OCI-LY7 (cell line): ENCODE results near the gene CXCL8. TPM values are rescaled to one million over a fixed set of nuclear protein-coding genes. Genes with fewer than 3 reads are reported as not detected.

ENCODE experiments used
- BruUV-seq: library from RNA; stranded (reverse); fragments of 400-500 nt; replicated peaks from 2 replicates; lab custom pipeline; 2021; lab: Mats Ljungman, UMichigan
- CTCF ChIA-PET: fragments of 300-600 bp; sonication (Branson Sonifier 250); formaldehyde crosslinking; loops from one replicate; lab custom pipeline; 2022; ENCODE audit warnings: antibody characterized with exemption; ENCODE audit not compliant: unreplicated experiment; lab: Charles Lee
- POLR2A ChIA-PET: fragments of 300-600 bp; sonication (Branson Sonifier 250); formaldehyde crosslinking; loops from one replicate; lab custom pipeline; 2022; ENCODE audit warnings: antibody characterized with exemption; lab: Charles Lee
- DNase-seq: peaks from one replicate; pipeline ENCODE4 v3.0.0-alpha.2; 2015; ENCODE audit warnings: low spot score
- H2AFZ ChIP-seq: fragments of 200-600 bp; sonication (generic), shearing (Covaris generic); 2 replicates; pipeline ENCODE4 v1.6.1; 2014; ENCODE audit warnings: mild to moderate bottlenecking, antibody characterized with exemption, low read length, moderate library complexity
- H3K27ac ChIP-seq: fragments of 200-600 bp; sonication (generic); 2 replicates; pipeline ENCODE4 v1.5.1; 2014; ENCODE audit warnings: mixed run types, low read depth, mild to moderate bottlenecking, moderate library complexity, low read length, inconsistent platforms; ENCODE audit not compliant: poor library complexity, severe bottlenecking
- H3K36me3 ChIP-seq: fragments of 200-600 bp; sonication (generic); 2 replicates; pipeline ENCODE4 v1.6.1; 2014; ENCODE audit warnings: mild to moderate bottlenecking, antibody characterized with exemption, low read length, moderate library complexity, mixed read lengths; ENCODE audit not compliant: insufficient read depth
- H3K4me1 ChIP-seq: fragments of 200-600 bp; sonication (generic); 2 replicates; pipeline ENCODE4 v1.5.1; 2014; ENCODE audit warnings: mild to moderate bottlenecking, low read length; ENCODE audit not compliant: insufficient read depth, poor library complexity, severe bottlenecking
- H3K4me2 ChIP-seq: fragments of 200-600 bp; sonication (generic); 2 replicates; pipeline ENCODE4 v1.6.1; 2014; ENCODE audit warnings: mild to moderate bottlenecking, low read length
- H3K4me3 ChIP-seq: fragments of 200-600 bp; sonication (generic); 2 replicates; pipeline ENCODE4 v1.5.1; 2014; ENCODE audit warnings: mild to moderate bottlenecking, low read depth, low read length; ENCODE audit not compliant: poor library complexity, severe bottlenecking
- H3K79me2 ChIP-seq: fragments of 200-600 bp; sonication (generic); 2 replicates; pipeline ENCODE4 v1.6.1; 2016; ENCODE audit warnings: low read depth, mild to moderate bottlenecking, low read length, moderate library complexity, mixed read lengths; ENCODE audit not compliant: insufficient read depth
- H3K9me2 ChIP-seq: fragments of 200-600 bp; sonication (generic); 2 replicates; pipeline ENCODE4 v1.6.1; 2016; ENCODE audit warnings: mild to moderate bottlenecking, low read length, mixed read lengths; ENCODE audit not compliant: insufficient read depth
- H3K9me3 ChIP-seq: fragments of 200-600 bp; sonication (generic); 2 replicates; pipeline ENCODE4 v1.6.1; 2014; ENCODE audit warnings: mild to moderate bottlenecking, mixed run types, low read length, mixed read lengths
- H4K20me1 ChIP-seq: fragments of 200-600 bp; sonication (generic); 2 replicates; pipeline ENCODE4 v1.6.1; 2014; ENCODE audit warnings: mild to moderate bottlenecking, antibody characterized with exemption, low read length, moderate library complexity, mixed read lengths; ENCODE audit not compliant: insufficient read depth
- EZH2phosphoT487 ChIP-seq: fragments of 200-600 bp; sonication (generic); IDR thresholded peaks from 2 replicates; pipeline ENCODE4 v1.6.1; 2018; ENCODE audit warnings: low read depth, borderline replicate concordance, mild to moderate bottlenecking, mixed run types, antibody characterized with exemption, low read length, moderate library complexity, mixed read lengths
- intact Hi-C: fragments of 100-400 bp; cut with micrococcal nuclease; formaldehyde crosslinking; loops from one replicate; pipeline ENCODE4 v1.10.0; 2022; ENCODE audit not compliant: unreplicated experiment
- total RNA-seq, 2 experiments: library from RNA; depleted of rRNA in 1 of 2; stranded (reverse); fragments of >200 nt in 1 of 2; shearing (Covaris generic) in 1 of 2; gene quantifications; 2 replicates each; pipeline ENCODE4 v1.2.3, GENCODE V29; 2014 to 2022
- TF ChIP-seq, protein P1 (sequence below): fragments of 200-600 bp; sonication (generic); conservative IDR thresholded peaks from 2 replicates; pipeline ENCODE4 v1.5.1; 2014; ENCODE audit warnings: mild to moderate bottlenecking, antibody characterized with exemption, low read length, moderate library complexity, mixed read lengths

Gene CXCL8
- total RNA-seq, 2 experiments from 2014 or later = not detected

DNA sequence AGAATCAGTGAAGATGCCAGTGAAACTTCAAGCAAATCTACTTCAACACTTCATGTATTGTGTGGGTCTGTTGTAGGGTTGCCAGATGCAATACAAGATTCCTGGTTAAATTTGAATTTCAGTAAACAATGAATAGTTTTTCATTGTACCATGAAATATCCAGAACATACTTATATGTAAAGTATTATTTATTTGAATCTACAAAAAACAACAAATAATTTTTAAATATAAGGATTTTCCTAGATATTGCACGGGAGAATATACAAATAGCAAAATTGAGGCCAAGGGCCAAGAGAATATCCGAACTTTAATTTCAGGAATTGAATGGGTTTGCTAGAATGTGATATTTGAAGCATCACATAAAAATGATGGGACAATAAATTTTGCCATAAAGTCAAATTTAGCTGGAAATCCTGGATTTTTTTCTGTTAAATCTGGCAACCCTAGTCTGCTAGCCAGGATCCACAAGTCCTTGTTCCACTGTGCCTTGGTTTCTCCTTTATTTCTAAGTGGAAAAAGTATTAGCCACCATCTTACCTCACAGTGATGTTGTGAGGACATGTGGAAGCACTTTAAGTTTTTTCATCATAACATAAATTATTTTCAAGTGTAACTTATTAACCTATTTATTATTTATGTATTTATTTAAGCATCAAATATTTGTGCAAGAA, 2.3 kb downstream of the CXCL8 start:
- no peaks in the 10 kb centered on the region for H3K79me2 ChIP-seq
- ChIA-PET POLR2A (interaction anchor here (0.6 to 1.0 kb wide), 3 partner anchors 20 to 45 kb away, joined by 3 to 5 read pairs (median 3); no protein-coding TSS in a partner anchor), CTCF (no interaction called here)
- no peaks in the 10 kb centered on the region for H3K36me3 ChIP-seq
- no peaks in the 10 kb centered on the region for H3K9me3 ChIP-seq
- intact Hi-C loops = no loop called here
- H3K9me2 ChIP-seq = no peaks in the 10 kb centered on the region
- DNase-seq = no peak
- no peak overlapping the region for H3K27ac ChIP-seq
- TF ChIP-seq, protein P1, sequence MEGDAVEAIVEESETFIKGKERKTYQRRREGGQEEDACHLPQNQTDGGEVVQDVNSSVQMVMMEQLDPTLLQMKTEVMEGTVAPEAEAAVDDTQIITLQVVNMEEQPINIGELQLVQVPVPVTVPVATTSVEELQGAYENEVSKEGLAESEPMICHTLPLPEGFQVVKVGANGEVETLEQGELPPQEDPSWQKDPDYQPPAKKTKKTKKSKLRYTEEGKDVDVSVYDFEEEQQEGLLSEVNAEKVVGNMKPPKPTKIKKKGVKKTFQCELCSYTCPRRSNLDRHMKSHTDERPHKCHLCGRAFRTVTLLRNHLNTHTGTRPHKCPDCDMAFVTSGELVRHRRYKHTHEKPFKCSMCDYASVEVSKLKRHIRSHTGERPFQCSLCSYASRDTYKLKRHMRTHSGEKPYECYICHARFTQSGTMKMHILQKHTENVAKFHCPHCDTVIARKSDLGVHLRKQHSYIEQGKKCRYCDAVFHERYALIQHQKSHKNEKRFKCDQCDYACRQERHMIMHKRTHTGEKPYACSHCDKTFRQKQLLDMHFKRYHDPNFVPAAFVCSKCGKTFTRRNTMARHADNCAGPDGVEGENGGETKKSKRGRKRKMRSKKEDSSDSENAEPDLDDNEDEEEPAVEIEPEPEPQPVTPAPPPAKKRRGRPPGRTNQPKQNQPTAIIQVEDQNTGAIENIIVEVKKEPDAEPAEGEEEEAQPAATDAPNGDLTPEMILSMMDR = no peak
- no peak for TF ChIP-seq EZH2phosphoT487
- no peak overlapping the region for H3K4me2 ChIP-seq
- no TSS peak for BruUV-seq
- H2AFZ ChIP-seq = no peak overlapping the region
- H3K4me1 ChIP-seq = no peaks in the 10 kb centered on the region
- H3K4me3 ChIP-seq = no peak overlapping the region
- H4K20me1 ChIP-seq = no peaks in the 10 kb centered on the region

- TF ChIP-seq, protein P1 = no peak
- no peak for TF ChIP-seq EZH2phosphoT487
- no peak overlapping the region for H3K4me3 ChIP-seq
- no peaks in the 10 kb centered on the region for H3K36me3 ChIP-seq
- ChIA-PET POLR2A (no interaction called here), CTCF (no interaction called here)
- H3K4me1 ChIP-seq = no peaks in the 10 kb centered on the region
- H2AFZ ChIP-seq = no peak overlapping the region
- no TSS peak for BruUV-seq
- H3K79me2 ChIP-seq = no peaks in the 10 kb centered on the region
- no peaks in the 10 kb centered on the region for H4K20me1 ChIP-seq
- DNase-seq = no peak
- intact Hi-C loops = no loop called here
- no peaks in the 10 kb centered on the region for H3K9me2 ChIP-seq
- H3K9me3 ChIP-seq = no peaks in the 10 kb centered on the region
- H3K27ac ChIP-seq = no peak overlapping the region
- H3K4me2 ChIP-seq = no peak overlapping the region
Measured at GRCh38 chr4:73743281-73743680, 2.9 kb downstream of the CXCL8 start.

DNA sequence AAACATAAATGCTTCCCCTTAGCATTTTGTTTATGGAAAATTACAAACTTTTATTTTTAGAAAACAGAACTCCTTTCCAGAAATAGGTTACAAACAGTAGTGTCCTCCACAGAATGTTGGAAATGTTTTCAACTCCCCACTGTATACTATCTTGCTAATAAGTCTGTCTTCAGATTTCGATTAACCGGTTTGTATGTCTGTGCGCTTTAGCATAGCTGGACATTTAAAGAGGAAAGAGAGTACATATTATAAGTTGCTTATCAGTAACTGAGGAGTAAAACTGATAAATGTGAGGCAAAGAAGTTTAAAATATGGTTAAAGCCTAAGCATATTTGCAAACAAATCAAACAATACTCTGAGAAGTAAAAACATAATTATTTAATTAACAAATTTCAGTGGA, 3.4 kb downstream of the CXCL8 start:
- POLR2A ChIA-PET = no interaction called here
- Histone ChIP-seq H3K4me1 (no peaks in the 10 kb centered on the region), H2AFZ (no peak overlapping the region), H3K9me2 (no peaks in the 10 kb centered on the region), H3K36me3 (no peaks in the 10 kb centered on the region), H3K4me2 (no peak overlapping the region), H3K4me3 (no peak overlapping the region), H3K79me2 (no peaks in the 10 kb centered on the region), H3K27ac (no peak overlapping the region), H4K20me1 (no peaks in the 10 kb centered on the region), H3K9me3 (no peaks in the 10 kb centered on the region)
- BruUV-seq = no TSS peak
- CTCF ChIA-PET = no interaction called here
- intact Hi-C loops = no loop called here
- DNase-seq = no peak
- TF ChIP-seq, protein P1 = no peak
- no peak for TF ChIP-seq EZH2phosphoT487
